Osteoblast (primary cell): ENCODE data around the gene CLN5. TPM values are rescaled to one million over a fixed set of nuclear protein-coding genes. Genes with fewer than 3 reads are reported as not detected.

ENCODE experiments used
- DNase-seq: peaks from one replicate; pipeline ENCODE4 v3.0.0; 2011; ENCODE audit warnings: low spot score, mixed read lengths; ENCODE audit not compliant: insufficient read length; ENCODE audit errors: missing footprints
- H2AFZ ChIP-seq: 2 replicates; pipeline ENCODE4 v1.6.0; 2011; ENCODE audit warnings: mild to moderate bottlenecking, low read length
- H3K27ac ChIP-seq: 2 replicates; pipeline ENCODE4 v1.5.1; 2011; ENCODE audit warnings: mild to moderate bottlenecking, low read depth, low read length, moderate library complexity
- H3K27me3 ChIP-seq: 2 replicates; pipeline ENCODE4 v1.6.0; 2012; ENCODE audit warnings: mild to moderate bottlenecking, control low read depth, inconsistent platforms, low read length, moderate library complexity; ENCODE audit not compliant: insufficient read depth
- H3K36me3 ChIP-seq: 2 replicates; pipeline ENCODE4 v1.5.1; 2011; ENCODE audit warnings: mild to moderate bottlenecking, low read length, control low read depth, moderate library complexity; ENCODE audit not compliant: insufficient read depth
- H3K4me1 ChIP-seq: 2 replicates; pipeline ENCODE4 v1.5.1; 2011; ENCODE audit warnings: mild to moderate bottlenecking, low read length, control low read depth, moderate library complexity; ENCODE audit not compliant: insufficient read depth
- H3K4me2 ChIP-seq: 2 replicates; pipeline ENCODE4 v1.6.0; 2011; ENCODE audit warnings: mild to moderate bottlenecking, low read length; ENCODE audit not compliant: insufficient read depth
- H3K4me3 ChIP-seq: fragments of 200-600 bp; sonication (generic); 3 replicates; pipeline ENCODE4 v1.5.1; 2012; ENCODE audit warnings: mild to moderate bottlenecking, low read length, inconsistent platforms; ENCODE audit not compliant: insufficient read depth
- H3K79me2 ChIP-seq: 2 replicates; pipeline ENCODE4 v1.6.0; 2012; ENCODE audit warnings: mild to moderate bottlenecking, low read length, control low read depth, inconsistent platforms; ENCODE audit not compliant: insufficient read depth
- H3K9me3 ChIP-seq: 2 replicates; pipeline ENCODE4 v1.5.1; 2011; ENCODE audit warnings: low read depth, low read length, control low read depth
- H4K20me1 ChIP-seq: 2 replicates; pipeline ENCODE4 v1.6.0; 2012; ENCODE audit warnings: mild to moderate bottlenecking, low read length, control low read depth; ENCODE audit not compliant: insufficient read depth
- total RNA-seq: library from RNA; depleted of rRNA; stranded (reverse); fragments of >200 nt; gene quantifications from 2 replicates; pipeline ENCODE4 v1.2.3, GENCODE V29; 2012
- TF ChIP-seq, protein P1 (sequence below): IDR thresholded peaks from 2 replicates; pipeline ENCODE4 v1.5.1; 2011; ENCODE audit warnings: mild to moderate bottlenecking, low read depth, low read length, moderate library complexity; ENCODE audit errors: extremely low read depth

The CLN5 gene
- total RNA-seq, 1 donor = 42.0 TPM

DNA sequence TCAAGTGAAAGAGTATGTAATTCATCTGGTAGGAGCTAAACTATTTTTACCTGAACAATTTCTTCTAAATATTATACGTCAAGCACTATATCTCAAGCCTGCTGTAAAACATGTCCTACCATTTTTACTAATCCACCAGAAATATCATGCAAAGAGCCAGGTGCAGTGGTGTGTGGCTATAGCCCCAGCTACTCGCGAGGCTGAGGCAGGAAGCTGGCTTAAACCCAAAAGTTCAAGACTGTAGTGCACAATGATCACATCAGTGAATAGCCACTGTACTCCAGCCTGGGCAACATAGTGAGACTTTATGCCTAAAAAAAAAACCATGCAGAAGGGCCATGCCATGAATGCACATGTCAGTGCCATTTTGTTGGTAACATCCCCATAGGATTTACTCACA is 20.7 kb upstream of the CLN5 start:
- H4K20me1 ChIP-seq = no peaks in the 10 kb centered on the region
- no peak overlapping the region for H3K4me2 ChIP-seq
- H3K27ac ChIP-seq = no peak overlapping the region
- DNase-seq = no peak
- TF ChIP-seq, protein P1, sequence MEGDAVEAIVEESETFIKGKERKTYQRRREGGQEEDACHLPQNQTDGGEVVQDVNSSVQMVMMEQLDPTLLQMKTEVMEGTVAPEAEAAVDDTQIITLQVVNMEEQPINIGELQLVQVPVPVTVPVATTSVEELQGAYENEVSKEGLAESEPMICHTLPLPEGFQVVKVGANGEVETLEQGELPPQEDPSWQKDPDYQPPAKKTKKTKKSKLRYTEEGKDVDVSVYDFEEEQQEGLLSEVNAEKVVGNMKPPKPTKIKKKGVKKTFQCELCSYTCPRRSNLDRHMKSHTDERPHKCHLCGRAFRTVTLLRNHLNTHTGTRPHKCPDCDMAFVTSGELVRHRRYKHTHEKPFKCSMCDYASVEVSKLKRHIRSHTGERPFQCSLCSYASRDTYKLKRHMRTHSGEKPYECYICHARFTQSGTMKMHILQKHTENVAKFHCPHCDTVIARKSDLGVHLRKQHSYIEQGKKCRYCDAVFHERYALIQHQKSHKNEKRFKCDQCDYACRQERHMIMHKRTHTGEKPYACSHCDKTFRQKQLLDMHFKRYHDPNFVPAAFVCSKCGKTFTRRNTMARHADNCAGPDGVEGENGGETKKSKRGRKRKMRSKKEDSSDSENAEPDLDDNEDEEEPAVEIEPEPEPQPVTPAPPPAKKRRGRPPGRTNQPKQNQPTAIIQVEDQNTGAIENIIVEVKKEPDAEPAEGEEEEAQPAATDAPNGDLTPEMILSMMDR = no peak
- peaks cover 2% of the 10 kb centered on the region for H3K4me1 ChIP-seq
- no peak overlapping the region for H3K4me3 ChIP-seq
- no peaks in the 10 kb centered on the region for H3K36me3 ChIP-seq
- no peaks in the 10 kb centered on the region for H3K9me3 ChIP-seq
- H3K79me2 ChIP-seq = no peaks in the 10 kb centered on the region
- H2AFZ ChIP-seq = no peak overlapping the region
- peaks cover 9% of the 10 kb centered on the region for H3K27me3 ChIP-seq

DNA sequence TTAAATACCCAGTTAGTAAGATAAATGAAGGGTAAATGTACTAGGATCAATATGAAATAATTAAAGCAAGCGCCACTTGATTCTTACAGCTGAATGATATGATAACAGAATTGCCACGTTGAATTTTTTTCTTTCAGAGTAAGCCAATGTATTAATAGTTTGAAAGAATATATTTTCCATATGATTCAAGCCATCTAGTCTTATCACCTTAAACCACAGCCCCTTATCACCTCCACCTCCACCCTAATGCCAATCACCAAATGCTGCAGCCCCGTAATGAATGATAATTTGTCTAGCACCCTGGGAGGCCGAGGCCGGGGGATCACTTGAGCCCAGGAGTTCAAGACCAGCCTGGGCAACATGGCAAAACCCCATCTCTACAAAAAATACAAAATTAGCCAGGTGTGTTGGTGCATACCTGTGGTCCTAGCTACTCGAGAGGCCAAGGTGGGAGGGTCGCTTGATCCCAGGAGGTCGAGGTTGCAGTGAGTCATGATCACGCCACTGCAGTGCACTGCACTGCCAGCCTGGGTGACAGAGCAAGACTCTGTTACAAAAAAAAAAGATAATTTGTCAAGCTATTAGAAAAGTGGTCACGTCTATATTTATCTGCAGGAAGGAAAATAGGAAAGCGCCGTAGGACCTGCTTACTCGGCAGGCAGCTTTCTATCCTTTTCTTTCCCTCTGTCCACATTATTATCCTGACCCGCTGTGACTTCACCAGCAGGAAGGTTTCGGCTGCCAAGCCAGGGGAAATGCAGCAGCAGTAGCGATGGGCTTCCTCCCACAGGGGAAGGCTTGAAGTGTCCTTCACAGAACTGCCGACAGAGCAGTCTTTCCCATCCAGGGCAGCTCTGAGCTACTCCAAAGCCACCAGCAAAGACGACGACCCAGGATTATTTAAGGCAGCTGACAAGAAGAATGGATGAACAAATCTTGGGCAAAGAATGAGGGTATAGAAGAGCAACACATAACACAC is 19.7 kb upstream of the CLN5 start:
- peak overlapping the region; percentile 65 for H2AFZ ChIP-seq
- no peak overlapping the region for H3K4me3 ChIP-seq
- no peak for DNase-seq
- no peaks in the 10 kb centered on the region for H3K36me3 ChIP-seq
- H3K27me3 ChIP-seq = peaks cover 11% of the 10 kb centered on the region
- H3K9me3 ChIP-seq = no peaks in the 10 kb centered on the region
- TF ChIP-seq, protein P1 = no peak
- H4K20me1 ChIP-seq = no peaks in the 10 kb centered on the region
- H3K79me2 ChIP-seq = no peaks in the 10 kb centered on the region
- H3K4me1 ChIP-seq = no peaks in the 10 kb centered on the region
- H3K27ac ChIP-seq = no peak overlapping the region
- peak overlapping the region; percentile 28 for H3K4me2 ChIP-seq

DNA sequence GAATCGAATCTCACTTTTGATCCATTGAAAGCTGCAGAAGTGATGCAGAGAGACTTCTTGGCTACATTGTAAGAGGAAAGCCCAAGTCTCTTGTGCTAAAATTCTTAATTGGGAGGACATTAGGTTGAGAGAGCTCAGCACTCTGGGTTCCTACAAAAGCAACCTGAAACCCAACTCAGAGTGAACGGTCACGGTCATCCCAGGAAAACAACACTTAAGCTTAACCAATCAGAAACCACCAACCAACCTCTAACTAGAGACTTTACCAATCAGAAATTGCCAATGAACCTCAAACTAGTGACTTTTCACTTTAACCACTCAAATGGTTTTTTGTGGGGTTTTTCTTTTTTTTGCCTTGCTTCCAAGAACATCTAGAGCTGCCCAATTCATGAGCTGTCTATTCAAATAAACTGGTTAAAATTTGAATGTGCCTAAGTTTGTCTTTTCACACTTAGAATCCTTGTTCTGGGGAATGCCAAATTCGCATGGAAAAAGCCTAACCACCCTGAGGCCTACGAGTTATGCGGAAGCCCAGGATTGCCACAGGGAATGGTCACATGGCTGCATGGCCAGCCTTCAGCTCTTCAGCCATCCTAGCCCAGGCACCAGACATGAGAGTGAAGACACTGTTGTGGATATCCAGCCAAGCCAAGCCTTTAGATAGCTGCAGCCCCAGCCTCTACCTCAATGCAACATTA is 17.8 kb upstream of the CLN5 start:
- H3K4me3 ChIP-seq = no peak overlapping the region
- H3K9me3 ChIP-seq = no peaks in the 10 kb centered on the region
- H3K27me3 ChIP-seq = peaks cover 26% of the 10 kb centered on the region
- no peak overlapping the region for H2AFZ ChIP-seq
- H3K79me2 ChIP-seq = no peaks in the 10 kb centered on the region
- H3K27ac ChIP-seq = no peak overlapping the region
- no peaks in the 10 kb centered on the region for H4K20me1 ChIP-seq
- TF ChIP-seq, protein P1 = no peak
- no peak overlapping the region for H3K4me2 ChIP-seq
- DNase-seq = no peak
- no peaks in the 10 kb centered on the region for H3K36me3 ChIP-seq
- no peaks in the 10 kb centered on the region for H3K4me1 ChIP-seq

DNA sequence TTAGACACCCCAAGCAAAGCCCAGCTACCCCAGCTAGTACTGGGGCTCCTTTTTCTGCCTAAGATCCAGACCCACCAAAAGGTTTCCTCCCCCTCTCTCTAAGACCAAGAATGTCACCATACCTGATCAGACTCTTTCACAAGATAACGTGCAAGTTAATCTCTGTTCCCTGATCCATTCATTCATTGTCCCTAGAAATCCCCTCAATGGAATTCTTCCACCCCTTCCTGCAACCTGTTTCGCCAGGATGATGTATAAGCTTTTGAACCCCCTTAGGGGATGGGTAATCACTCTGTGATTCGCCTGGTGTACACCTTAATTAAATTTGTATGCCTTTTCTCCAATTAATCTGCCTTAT is 17.3 kb upstream of the CLN5 start:
- no peak overlapping the region for H3K4me2 ChIP-seq

More for the DNA sequence above, 17.3 kb upstream of the CLN5 start:
- no peak overlapping the region for H2AFZ ChIP-seq
- no peak for DNase-seq
- no peaks in the 10 kb centered on the region for H4K20me1 ChIP-seq
- no peaks in the 10 kb centered on the region for H3K4me1 ChIP-seq
- H3K36me3 ChIP-seq = no peaks in the 10 kb centered on the region
- peaks cover 25% of the 10 kb centered on the region for H3K27me3 ChIP-seq
- H3K79me2 ChIP-seq = no peaks in the 10 kb centered on the region
- no peak overlapping the region for H3K27ac ChIP-seq
- H3K4me3 ChIP-seq = no peak overlapping the region
- TF ChIP-seq, protein P1 = no peak
- no peaks in the 10 kb centered on the region for H3K9me3 ChIP-seq
